HG03520 (cell line): ENCODE results near the gene AIF1.

Experiments used
- ATAC-seq: cut with Tn5 transposase; IDR thresholded peaks from one replicate; pipeline ENCODE4 v1.9.1; 2021; ENCODE audit warnings: mild to moderate bottlenecking, moderate library complexity; ENCODE audit not compliant: unreplicated experiment

AIF1 gene

GRCh38 chr6:31661262-31662123 lies 46.5 kb downstream of the AIF1 start:
- no peak for ATAC-seq

GRCh38 chr6:31662124-31662723 lies 47.2 kb downstream of the AIF1 start:
- ATAC-seq: no peak

- no peak for ATAC-seq
Measured at GRCh38 chr6:31663126-31663960, 48.3 kb downstream of the AIF1 start.

- ATAC-seq: no peak
Measured at GRCh38 chr6:31663961-31664789, 49.1 kb downstream of the AIF1 start.

- ATAC-seq: peak; percentile 28
Measured at GRCh38 chr6:31664790-31665500, 49.9 kb downstream of the AIF1 start, which contains the start of gene GPANK1. TSS of gene GPANK1 (minus strand) at chr6:31664997. CDS start at chr6:31664478, 519 bp downstream.

- peak; percentile 72 for ATAC-seq
Measured at GRCh38 chr6:31665501-31666336, 50.7 kb downstream of the AIF1 start, which contains the start of gene CSNK2B. TSS of gene CSNK2B (plus strand) at chr6:31666080. CDS start at chr6:31666832, 752 bp downstream.

- ATAC-seq: no peak
Measured at GRCh38 chr6:31666337-31666965, 51.4 kb downstream of the AIF1 start.
